AG10803 (cell line): ENCODE results near the gene UGDH.

Experiments
- DNase-seq: peaks from one replicate; pipeline ENCODE4 v3.0.0; 2010; ENCODE audit warnings: low read depth
- H3K4me3 ChIP-seq: 2 replicates; pipeline ENCODE4 v1.5.1; 2011; ENCODE audit warnings: mild to moderate bottlenecking, low read length, control low read depth
- CTCF ChIP-seq: conservative IDR thresholded peaks from 2 replicates; pipeline ENCODE4 v1.5.1; 2011; ENCODE audit warnings: mild to moderate bottlenecking, low read length, control low read depth, inconsistent platforms

The UGDH gene

GRCh38 chr4:39494354-39494753, 32.9 kb downstream of the UGDH start:
- DNase-seq = no peak
- H3K4me3 ChIP-seq = no peak overlapping the region
- TF ChIP-seq CTCF = no peak

GRCh38 chr4:39490322-39490721, 36.9 kb downstream of the UGDH start:
- no peak overlapping the region for H3K4me3 ChIP-seq
- TF ChIP-seq CTCF = no peak
- DNase-seq = no peak

GRCh38 chr4:39486221-39486804, 40.9 kb downstream of the UGDH start:
- no peak for TF ChIP-seq CTCF
- DNase-seq = no peak
- no peak overlapping the region for H3K4me3 ChIP-seq

- no peak for TF ChIP-seq CTCF
- H3K4me3 ChIP-seq = no peak overlapping the region
- no peak for DNase-seq
These were observed 42.5 kb downstream of the UGDH start for GRCh38 chr4:39484582-39485272.

- no peak for DNase-seq
- no peak overlapping the region for H3K4me3 ChIP-seq
- no peak for TF ChIP-seq CTCF
These were observed 46.1 kb downstream of the UGDH start for GRCh38 chr4:39480902-39481695.

- DNase-seq = no peak
- no peak for TF ChIP-seq CTCF
- no peak overlapping the region for H3K4me3 ChIP-seq
These were observed 47.0 kb downstream of the UGDH start for GRCh38 chr4:39480251-39480650.
